HG03025 (cell line): ENCODE measurements around the gene LGR5.
"Not testable (repeated sequence)": the region's sequence is repeated elsewhere in the genome, so short reads cannot be mapped to it uniquely, and the experiment has no call there.

ENCODE experiments used
- ATAC-seq: cut with Tn5 transposase; IDR thresholded peaks from one replicate; pipeline ENCODE4 v1.9.1; 2021; ENCODE audit warnings: mild to moderate bottlenecking, moderate library complexity; ENCODE audit not compliant: unreplicated experiment, low FRiP score

Gene LGR5

GRCh38 chr12:71465796-71466195 lies 26.2 kb downstream of the LGR5 start:
- ATAC-seq: no peak

- ATAC-seq: no peak
Observed at GRCh38 chr12:71469258-71469750, 29.7 kb downstream of the LGR5 start.

GRCh38 chr12:71472441-71472911 lies 32.9 kb downstream of the LGR5 start:
- ATAC-seq: no peak

- ATAC-seq: no peak
Observed at GRCh38 chr12:71474791-71475190, 35.2 kb downstream of the LGR5 start.

- no peak for ATAC-seq
Observed at GRCh38 chr12:71475280-71475679, 35.7 kb downstream of the LGR5 start.

GRCh38 chr12:71476513-71476912 lies 36.9 kb downstream of the LGR5 start:
- ATAC-seq: no peak

- ATAC-seq: no peak
Observed at GRCh38 chr12:71477609-71478008, 38.0 kb downstream of the LGR5 start.

GRCh38 chr12:71478270-71478669 lies 38.7 kb downstream of the LGR5 start:
- no peak for ATAC-seq

- no peak for ATAC-seq
Observed at GRCh38 chr12:71484272-71484905, 44.8 kb downstream of the LGR5 start.

- ATAC-seq: not testable (repeated sequence)
Observed at GRCh38 chr12:71490844-71491243, 51.2 kb downstream of the LGR5 start.

- no peak for ATAC-seq
Observed at GRCh38 chr12:71492604-71493003, 53.0 kb downstream of the LGR5 start.

GRCh38 chr12:71499834-71500233 lies 60.2 kb downstream of the LGR5 start:
- ATAC-seq: no peak

GRCh38 chr12:71503579-71504391 lies 64.2 kb downstream of the LGR5 start:
- ATAC-seq: no peak

- ATAC-seq: no peak
Observed at GRCh38 chr12:71504476-71504875, 64.9 kb downstream of the LGR5 start.

GRCh38 chr12:71509705-71510104 lies 70.1 kb downstream of the LGR5 start:
- no peak for ATAC-seq

- ATAC-seq: no peak
Observed at GRCh38 chr12:71517145-71517846, 77.7 kb downstream of the LGR5 start.

- no peak for ATAC-seq
Observed at GRCh38 chr12:71521125-71521524, 81.5 kb downstream of the LGR5 start.

GRCh38 chr12:71524626-71525025 lies 85.0 kb downstream of the LGR5 start:
- ATAC-seq: no peak

- ATAC-seq: no peak
Observed at GRCh38 chr12:71533703-71534102, 94.1 kb downstream of the LGR5 start.

- peak; percentile 81 for ATAC-seq
Observed at GRCh38 chr12:71536279-71536938, 96.8 kb downstream of the LGR5 start.
